Left ventricle myocardium inferior (tissue), 1 donor: ENCODE measurements around the gene ZRANB1. TPM values are rescaled to one million over a fixed set of nuclear protein-coding genes. Genes with fewer than 3 reads are reported as not detected.

Source experiments
- DNase-seq: peaks from one replicate; pipeline ENCODE4 v3.0.0-alpha.2; 2020
- H3K27ac ChIP-seq: fragments of 200-600 bp; replicated peaks from 2 replicates; pipeline ENCODE4 v1.8.0; 2021
- H3K27me3 ChIP-seq: fragments of 200-600 bp; 2 replicates; pipeline ENCODE4 v1.8.0; 2021; ENCODE audit warnings: low read depth
- H3K36me3 ChIP-seq: fragments of 200-600 bp; 2 replicates; pipeline ENCODE4 v1.8.0; 2021
- H3K4me1 ChIP-seq: fragments of 200-600 bp; 2 replicates; pipeline ENCODE4 v1.8.0; 2021
- H3K4me3 ChIP-seq: fragments of 200-600 bp; 2 replicates; pipeline ENCODE4 v1.8.0; 2021; ENCODE audit warnings: mild to moderate bottlenecking, moderate library complexity
- H3K9me3 ChIP-seq: fragments of 200-600 bp; replicated peaks from 2 replicates; pipeline ENCODE4 v1.8.0; 2021
- intact Hi-C: fragments of 100-400 bp; cut with micrococcal nuclease; formaldehyde crosslinking; loops from one replicate; pipeline ENCODE4 v1.11.0; 2022
- total RNA-seq: library from RNA; stranded (reverse); fragmentation: NEBNext Ultra II Directional; extraction: Animal tissue kit (Norgen Biotek cat#: 25700); gene quantifications from one replicate; pipeline ENCODE4 v1.2.1, GENCODE V29; 2021
- TF ChIP-seq, protein P1 (sequence below): fragments of 200-600 bp; IDR thresholded peaks from 2 replicates; pipeline ENCODE4 v1.8.0; 2021; ENCODE audit warnings: antibody characterized with exemption, mild to moderate bottlenecking, borderline replicate concordance
- donor health status: DM: no; HTN: yes; CAD: no; lungs with severe emphysema.

ZRANB1 gene
- total RNA-seq, 1 donor from 2014 or later: 25.3 TPM

DNA sequence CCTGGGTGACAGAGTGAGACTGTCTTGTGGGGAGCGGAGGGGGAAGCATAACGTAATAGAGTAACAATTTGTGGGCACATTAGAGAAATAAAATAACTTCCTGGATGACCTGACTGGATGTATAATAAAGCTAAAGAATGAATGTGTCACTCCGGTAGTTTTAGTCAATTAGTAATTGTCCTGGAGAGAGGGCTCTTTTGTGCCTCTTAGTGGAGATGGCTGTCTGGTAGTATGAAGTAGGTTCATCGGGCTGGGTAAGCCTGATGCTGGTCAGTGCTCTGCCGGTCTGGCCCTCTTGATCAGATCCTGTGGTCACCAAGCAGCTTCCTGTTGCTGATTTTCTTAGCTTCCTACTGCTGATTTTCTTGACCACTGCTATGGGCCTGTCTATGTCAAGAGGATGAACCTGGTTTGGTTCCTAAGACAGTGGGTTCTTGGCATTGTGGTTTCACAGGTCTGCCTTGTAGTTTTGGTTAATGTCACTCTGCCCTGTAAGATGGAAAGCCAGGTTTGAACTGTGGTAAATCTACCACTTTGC, 34.1 kb downstream of the ZRANB1 start:
- Histone ChIP-seq H3K27me3 (no peaks in the 10 kb centered on the region), H3K9me3 (no peaks in the 10 kb centered on the region), H3K27ac (no peak overlapping the region), H3K4me1 (peaks cover 23% of the 10 kb centered on the region), H3K4me3 (no peak overlapping the region), H3K36me3 (peaks cover 33% of the 10 kb centered on the region)
- TF ChIP-seq, protein P1, sequence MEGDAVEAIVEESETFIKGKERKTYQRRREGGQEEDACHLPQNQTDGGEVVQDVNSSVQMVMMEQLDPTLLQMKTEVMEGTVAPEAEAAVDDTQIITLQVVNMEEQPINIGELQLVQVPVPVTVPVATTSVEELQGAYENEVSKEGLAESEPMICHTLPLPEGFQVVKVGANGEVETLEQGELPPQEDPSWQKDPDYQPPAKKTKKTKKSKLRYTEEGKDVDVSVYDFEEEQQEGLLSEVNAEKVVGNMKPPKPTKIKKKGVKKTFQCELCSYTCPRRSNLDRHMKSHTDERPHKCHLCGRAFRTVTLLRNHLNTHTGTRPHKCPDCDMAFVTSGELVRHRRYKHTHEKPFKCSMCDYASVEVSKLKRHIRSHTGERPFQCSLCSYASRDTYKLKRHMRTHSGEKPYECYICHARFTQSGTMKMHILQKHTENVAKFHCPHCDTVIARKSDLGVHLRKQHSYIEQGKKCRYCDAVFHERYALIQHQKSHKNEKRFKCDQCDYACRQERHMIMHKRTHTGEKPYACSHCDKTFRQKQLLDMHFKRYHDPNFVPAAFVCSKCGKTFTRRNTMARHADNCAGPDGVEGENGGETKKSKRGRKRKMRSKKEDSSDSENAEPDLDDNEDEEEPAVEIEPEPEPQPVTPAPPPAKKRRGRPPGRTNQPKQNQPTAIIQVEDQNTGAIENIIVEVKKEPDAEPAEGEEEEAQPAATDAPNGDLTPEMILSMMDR: no peak
- DNase-seq: no peak
- intact Hi-C loops: no loop called here

DNA sequence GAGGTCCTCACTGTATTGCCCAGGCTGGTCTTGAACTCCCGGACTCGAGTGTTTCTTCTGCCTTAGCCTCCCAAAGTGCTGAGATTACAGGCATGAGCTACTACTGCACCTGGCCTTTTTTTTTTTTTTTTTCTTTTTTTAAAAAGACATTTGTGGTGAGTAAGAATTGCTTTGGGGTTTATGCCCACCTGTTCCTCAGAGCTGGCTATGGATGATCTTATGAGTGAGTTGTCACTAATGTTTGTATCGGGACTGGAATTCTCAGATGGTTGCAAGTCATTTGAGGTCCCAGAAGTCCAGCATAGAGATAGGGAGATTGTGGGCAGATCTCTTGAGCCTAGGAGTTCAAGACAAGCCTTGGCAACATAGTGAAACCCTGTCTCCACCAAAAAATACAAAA, 35.2 kb downstream of the ZRANB1 start:
- DNase-seq: no peak

DNA sequence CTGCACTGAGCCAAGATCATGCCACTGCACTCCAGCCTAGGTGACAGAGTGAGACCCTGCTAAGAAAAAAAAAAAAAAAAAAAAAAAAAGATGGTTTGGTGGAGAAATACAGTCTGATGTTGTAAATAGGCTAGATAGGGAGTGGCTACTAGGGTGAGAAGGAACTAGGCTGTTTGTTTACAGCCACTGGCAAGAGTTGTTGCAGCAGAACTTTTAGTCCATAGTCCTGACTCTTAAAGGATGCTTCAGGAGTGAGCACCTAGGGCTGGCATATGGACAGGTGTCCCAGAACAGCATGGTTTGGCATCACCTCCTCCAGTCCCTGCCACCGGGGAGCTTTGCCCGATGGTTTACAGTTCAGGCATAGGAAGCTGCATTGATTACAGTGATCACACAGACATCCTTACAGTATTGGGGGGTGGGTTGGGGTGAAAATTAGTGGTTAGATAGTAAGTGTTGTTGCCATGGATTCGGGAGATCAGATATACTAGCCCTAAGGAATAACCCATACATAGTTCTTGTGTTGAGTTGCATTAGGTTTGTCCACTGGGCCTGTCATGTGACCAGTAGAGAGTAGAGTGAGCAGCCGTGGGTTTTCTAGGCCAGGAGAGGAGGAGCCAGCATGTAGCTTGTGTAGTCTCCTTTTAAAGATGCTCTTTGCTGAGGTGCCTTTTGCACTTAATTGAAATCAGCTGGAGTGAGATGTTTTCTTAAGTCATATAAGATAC, 35.9 kb downstream of the ZRANB1 start:
- Histone ChIP-seq H3K4me1 (peaks cover 11% of the 10 kb centered on the region), H3K27me3 (no peaks in the 10 kb centered on the region), H3K9me3 (no peaks in the 10 kb centered on the region), H3K36me3 (peaks cover 48% of the 10 kb centered on the region), H3K27ac (no peak overlapping the region), H3K4me3 (no peak overlapping the region)
- TF ChIP-seq, protein P1: no peak
- intact Hi-C loops: no loop called here
- DNase-seq: no peak

More for the DNA sequence above, 35.2 kb downstream of the ZRANB1 start:
- Histone ChIP-seq H3K27ac (no peak overlapping the region), H3K9me3 (no peaks in the 10 kb centered on the region), H3K36me3 (peaks cover 41% of the 10 kb centered on the region), H3K4me1 (peaks cover 12% of the 10 kb centered on the region), H3K27me3 (no peaks in the 10 kb centered on the region), H3K4me3 (no peak overlapping the region)
- intact Hi-C loops: no loop called here
- TF ChIP-seq, protein P1: no peak

DNA sequence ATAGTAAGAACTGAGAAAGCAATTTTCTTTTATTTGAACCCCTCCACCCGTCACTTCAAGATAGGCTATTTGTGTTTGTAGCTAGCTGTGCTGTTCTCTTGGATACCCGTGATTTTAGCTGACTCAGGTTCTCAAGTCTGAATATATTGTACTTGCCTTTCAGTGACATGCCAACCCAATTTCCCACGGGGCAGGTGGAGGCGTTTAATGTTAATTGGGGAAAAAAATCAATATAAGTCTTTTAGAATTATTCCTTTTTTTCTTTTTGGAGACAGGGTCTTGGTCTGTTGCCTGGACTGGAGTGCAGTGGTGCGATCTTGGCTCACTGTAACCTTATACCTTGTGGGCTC, 36.4 kb downstream of the ZRANB1 start:
- H3K27me3 ChIP-seq: no peaks in the 10 kb centered on the region
- no peak for DNase-seq
- TF ChIP-seq, protein P1: no peak
- H3K4me3 ChIP-seq: no peak overlapping the region
- intact Hi-C loops: no loop called here
- no peaks in the 10 kb centered on the region for H3K9me3 ChIP-seq
- peaks cover 14% of the 10 kb centered on the region for H3K4me1 ChIP-seq
- peaks cover 48% of the 10 kb centered on the region for H3K36me3 ChIP-seq
- H3K27ac ChIP-seq: no peak overlapping the region

DNA sequence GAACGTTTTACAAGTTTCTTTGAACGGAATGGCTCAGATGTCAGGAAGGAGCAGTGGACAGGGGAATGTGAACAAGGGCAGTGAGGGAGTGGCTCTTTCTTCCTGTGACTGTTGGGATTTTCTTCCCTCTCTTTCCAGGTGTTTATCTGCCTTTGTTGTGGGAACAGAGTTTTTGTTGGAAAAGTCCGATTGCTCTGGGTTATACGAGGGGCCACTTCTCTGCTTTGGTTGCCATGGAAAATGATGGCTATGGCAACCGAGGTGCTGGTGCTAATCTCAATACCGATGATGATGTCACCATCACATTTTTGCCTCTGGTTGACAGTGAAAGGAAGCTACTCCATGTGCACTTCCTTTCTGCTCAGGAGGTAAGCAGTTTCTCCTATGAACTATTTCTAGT, 41.4 kb downstream of the ZRANB1 start:
- H3K27ac ChIP-seq: no peak overlapping the region
- intact Hi-C loops: no loop called here
- no peaks in the 10 kb centered on the region for H3K9me3 ChIP-seq
- H3K27me3 ChIP-seq: no peaks in the 10 kb centered on the region
- TF ChIP-seq, protein P1: no peak
- H3K4me1 ChIP-seq: peaks cover 10% of the 10 kb centered on the region
- no peak for DNase-seq
- peaks cover 60% of the 10 kb centered on the region for H3K36me3 ChIP-seq
- H3K4me3 ChIP-seq: no peak overlapping the region
